Measurements from ENCODE around the gene STK25.

- TF ChIP-seq GLIS3 (CRISPR knock-in tag; IDR thresholded peaks at IDR 0.05) (no peak), BACH2 (CRISPR knock-in tag; IDR thresholded peaks at IDR 0.05; ENCODE audit: borderline replicate concordance) (no peak), PPARA (CRISPR knock-in tag; IDR thresholded peaks at IDR 0.05; ENCODE audit: borderline replicate concordance) (no peak), TCF4 (CRISPR knock-in tag; IDR thresholded peaks at IDR 0.05; ENCODE audit: borderline replicate concordance) (no peak), ZNF8 (CRISPR knock-in tag; IDR thresholded peaks at IDR 0.05) (no peak), ESRRG (CRISPR knock-in tag; IDR thresholded peaks at IDR 0.05) (no peak)
Observed at GRCh38 chr2:241456546-241456945, 51.8 kb downstream of the STK25 start.
